HG03565 (cell line): Measurements from ENCODE around the gene LRP3.

Source experiments
- ATAC-seq: cut with Tn5 transposase; IDR thresholded peaks from one replicate; pipeline ENCODE4 v1.9.1; 2021; ENCODE audit warnings: mild to moderate bottlenecking, moderate library complexity; ENCODE audit not compliant: unreplicated experiment

LRP3 gene

DNA sequence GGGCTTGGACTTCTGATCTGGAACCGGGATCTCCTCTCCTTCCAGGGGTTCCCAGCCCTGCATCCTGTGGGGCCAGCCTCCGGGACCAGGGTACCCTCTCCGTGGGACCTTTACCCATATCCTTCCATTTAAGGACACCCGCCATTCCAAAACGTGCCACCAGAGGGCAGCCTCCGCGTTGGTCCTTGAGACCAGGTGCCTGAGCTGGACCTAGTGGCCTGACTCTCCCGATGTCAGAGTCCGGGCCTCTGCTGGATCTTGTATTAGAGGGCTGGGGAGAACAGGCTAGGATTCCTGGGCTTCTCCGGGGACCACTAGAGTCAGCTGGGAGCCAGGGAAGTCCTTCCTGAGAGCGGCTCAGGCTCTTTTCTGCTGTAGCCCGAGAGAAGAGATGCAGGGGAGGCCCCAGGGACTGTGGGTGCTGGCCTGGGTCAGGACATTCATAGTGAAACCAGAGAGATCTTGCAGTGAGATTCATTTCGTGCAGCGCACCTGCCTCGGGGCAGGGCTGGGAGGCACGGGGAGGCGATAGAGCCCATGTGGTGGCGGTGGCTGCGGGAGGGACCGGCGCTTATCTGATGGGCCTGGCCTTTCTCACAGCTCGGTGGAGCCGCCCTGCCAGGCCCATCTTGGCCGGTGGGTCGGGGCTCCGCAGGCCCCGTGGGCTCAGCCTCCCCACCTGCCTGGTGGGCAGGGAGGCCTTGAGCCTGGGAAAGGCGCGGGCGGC is 41.3 kb downstream of the LRP3 start:
- peak; percentile 92 for ATAC-seq

DNA sequence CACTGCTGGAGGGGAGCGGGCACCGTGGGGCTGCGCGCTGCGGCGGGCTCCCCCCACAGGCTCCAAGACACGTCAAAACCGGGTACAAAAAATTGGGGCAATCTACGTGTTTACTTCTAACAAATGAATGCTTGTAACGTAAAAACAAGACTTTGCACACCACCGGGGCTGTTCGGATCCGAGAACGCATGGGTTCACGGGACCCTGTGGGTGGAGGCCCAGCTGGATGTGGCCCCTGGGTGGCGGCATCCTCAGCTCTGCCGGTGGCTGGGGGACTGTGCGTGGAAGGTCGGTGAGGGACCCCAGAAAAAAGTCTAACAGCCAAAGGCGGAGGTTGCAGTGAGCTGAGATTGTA is 41.8 kb downstream of the LRP3 start:
- ATAC-seq = peak; percentile 3

DNA sequence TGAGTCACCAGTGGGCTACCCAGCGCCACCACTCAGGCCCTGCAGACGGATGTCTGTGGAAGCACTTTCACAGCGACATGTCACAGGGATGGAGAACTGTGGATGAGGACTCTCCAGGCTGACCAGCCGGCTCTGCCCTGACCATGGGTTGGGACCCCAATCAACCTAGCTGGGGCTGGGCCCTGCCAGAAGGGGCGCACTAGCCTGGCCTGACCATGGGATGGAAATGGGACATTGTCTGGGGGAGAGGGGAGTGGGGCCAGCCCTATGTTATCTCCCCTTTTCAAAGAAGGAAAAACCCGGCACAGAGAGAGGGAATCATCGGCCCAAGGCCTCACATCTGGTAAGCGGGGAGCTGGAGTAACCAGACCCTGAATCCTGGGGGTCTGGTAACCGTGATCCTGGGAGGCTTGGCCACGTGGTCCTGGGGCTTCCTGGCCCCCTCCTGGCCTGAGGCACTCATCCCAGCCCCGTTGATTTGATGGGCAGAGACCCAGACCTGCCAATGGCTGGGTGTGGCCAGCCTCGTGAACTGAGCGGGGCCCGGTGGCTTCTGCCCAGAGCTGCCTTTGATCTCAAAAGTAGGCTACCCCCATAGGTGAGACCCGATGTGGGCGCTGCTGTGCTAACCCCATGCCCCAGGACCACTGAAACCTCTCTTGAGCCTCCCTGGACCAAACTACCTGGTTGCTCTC is 42.7 kb downstream of the LRP3 start:
- ATAC-seq = no peak

DNA sequence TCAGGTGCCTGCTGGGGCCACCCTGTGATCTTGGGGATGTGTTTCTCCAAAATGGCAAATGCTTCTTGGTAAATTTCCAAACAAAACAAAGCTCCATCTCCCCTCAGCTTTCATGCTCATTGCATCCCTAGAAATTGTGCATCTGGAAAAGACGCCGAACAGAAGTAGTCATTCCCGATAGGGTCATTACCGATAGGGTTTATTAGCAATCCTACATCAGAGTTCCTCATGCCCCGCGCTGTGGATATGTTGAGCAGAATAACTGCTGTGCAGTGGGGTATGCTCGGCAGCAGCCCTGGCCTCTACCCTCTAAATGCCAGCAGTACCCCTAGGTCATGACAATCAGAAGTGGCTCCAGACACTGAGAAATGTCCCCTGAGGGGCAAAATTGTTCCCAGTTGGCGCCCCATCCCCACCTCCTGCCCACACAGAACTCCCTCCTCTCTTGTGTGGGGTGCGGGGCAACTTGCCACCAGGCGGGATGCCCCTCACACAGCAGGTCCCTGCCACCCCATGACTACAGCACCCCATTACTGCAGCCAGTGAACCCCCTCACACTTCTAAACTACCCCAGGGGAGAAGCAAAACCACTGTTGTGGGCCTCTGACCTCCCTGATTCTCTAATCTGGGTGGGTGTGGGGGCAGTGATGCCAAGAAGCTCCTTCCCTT is 44.5 kb downstream of the LRP3 start:
- no peak for ATAC-seq

DNA sequence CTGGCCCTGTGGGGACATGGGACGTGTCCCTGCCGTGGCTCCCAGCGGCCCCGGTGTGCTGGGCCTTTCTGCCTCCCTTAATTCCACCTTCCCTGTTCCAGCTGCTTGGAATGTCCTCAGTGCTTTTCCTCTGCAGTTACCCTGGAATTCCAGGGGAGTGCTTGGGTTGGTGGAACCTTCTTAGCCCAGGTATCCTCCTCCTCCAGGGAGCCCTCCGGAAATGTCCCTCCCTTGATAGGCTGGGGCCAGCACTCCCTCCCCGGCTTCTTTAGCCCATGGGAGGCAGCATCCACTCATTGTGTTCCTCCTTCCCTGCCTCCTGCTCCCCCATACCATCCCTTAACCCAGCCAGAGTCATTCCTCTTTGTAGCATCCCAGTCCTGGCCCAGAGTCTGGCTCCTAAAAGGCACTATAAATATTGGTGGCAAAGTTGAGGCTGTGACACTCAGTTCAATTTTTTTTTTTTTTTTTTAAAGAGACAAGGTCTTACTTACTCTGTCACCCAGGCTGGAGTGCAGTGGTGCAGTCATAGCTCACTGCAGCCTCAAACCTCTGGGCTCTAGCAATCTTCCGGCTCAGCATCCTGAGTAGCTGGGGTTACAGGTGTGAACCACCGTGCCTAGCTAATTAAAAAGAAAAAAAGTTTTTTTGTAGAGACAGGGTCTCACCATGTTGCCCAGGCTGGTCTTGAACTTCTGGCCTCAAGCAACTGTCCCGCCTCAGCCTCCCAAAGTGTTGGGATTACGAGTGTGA is 45.3 kb downstream of the LRP3 start:
- ATAC-seq = no peak

DNA sequence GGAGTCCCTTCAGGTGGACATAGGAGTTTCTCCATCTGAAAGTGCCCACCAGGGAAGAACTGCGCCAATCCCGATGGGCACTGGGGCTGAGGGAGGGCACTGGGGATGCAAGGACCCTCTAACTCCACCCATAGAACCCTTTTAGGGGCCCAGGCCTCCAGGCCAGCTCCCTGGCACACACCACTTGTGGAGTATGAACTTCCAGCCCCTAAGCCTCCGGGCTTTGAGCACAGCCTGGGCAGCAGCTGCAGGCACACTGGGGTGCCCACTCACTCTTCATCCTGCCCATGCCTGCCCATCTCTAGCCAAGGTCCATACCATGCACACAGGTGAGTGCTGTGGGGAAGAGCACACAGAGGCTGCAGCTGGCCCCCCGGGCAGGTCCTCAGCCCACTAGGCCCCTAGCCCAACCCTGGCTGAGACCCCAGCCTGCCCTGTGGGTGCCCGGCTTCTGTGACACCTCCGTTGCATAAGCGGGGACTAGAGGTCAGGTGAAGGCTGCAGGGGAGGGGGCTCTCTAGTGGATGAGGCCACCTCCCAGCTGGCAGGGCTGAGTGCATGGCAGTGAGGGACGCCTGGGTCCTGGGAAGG is 46.1 kb downstream of the LRP3 start:
- ATAC-seq = no peak

DNA sequence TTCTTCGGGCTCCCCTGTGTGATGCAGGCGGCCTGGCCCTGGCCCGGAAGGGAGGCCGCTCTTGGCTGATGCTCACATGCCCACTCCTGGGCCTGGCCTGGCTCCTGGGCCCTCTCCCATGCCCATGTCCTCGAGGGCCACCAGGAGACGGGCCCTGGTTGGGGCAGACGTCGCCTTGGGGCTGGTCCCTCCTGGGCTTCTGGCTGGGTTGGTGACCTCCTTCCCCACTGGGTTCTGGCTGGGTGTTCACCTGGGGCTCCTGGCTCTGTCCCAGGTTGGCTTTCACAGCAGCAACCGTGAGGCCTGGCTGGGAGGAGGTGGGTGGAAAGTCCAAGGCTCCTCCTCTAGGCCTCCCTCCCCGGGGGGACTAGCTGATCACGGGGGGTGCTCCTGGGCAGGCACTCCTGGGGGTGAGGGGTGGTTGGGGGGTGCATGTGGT is 47.0 kb downstream of the LRP3 start:
- ATAC-seq = no peak

DNA sequence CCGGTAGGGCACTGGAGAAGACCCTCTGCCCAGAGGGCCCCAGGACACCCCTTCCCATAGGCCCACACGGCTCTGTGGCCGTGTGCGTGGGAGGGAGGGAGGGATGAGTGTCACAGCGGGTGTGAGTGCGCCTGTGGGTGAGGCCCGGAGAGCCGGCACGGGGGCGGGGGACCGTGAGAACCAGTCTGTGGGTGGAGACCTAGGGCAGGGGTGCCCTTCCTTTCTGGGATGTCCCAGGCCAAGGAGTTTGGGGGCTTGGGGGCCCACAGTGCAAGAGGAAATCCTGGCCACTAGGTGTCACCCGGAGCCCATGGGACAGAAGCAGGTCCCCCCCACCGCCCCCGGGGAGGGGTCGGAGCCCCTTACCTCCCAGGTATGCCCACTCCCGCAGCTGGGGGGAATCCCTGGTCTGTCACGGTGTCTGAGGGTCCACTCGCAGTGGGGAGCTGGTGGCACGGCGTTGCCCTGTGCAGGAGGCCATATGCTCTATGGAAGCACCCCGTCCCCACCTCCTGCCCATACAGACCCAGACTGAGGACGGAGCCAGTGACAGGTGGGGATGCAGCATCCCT is 47.5 kb downstream of the LRP3 start:
- no peak for ATAC-seq

DNA sequence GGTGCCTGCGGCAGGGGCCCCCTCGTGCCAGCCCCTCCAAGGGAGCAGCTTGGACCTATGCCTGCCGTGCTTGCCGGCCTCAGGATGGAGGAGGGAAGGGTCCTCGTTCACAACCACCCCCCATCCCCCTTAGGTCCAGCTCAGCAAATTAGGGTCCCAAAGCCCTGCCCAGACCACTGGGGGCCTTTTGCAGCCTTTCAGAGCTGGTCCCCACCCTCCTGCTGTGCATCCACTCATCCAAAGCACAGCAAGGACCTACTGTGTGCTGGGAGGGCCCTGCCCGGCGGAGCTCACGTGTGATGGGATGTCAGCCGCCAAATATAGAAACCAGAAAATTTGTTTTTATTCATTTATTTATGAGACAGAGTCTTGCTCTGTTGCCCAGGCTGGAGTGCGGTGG is 48.0 kb downstream of the LRP3 start:
- ATAC-seq = no peak

DNA sequence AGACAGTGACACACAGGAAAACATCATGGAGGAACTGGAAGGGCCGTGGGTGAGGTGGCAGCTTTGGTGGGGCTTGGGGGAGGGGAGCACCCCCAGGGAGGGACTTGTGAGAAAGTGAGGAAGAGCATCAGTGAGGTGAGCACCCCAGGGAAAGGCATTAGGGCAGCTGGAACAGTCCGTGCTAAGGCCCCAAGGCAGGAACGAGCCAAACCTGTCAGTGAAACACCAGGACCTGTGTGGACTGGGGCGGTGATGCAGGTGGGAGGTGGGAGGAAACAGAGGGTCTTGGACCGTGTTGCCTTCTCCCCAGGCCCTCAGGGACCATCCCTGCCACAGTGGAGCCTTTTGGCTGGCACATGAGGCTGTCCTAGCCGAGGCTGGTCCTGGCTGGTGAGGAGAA is 48.8 kb downstream of the LRP3 start:
- no peak for ATAC-seq

DNA sequence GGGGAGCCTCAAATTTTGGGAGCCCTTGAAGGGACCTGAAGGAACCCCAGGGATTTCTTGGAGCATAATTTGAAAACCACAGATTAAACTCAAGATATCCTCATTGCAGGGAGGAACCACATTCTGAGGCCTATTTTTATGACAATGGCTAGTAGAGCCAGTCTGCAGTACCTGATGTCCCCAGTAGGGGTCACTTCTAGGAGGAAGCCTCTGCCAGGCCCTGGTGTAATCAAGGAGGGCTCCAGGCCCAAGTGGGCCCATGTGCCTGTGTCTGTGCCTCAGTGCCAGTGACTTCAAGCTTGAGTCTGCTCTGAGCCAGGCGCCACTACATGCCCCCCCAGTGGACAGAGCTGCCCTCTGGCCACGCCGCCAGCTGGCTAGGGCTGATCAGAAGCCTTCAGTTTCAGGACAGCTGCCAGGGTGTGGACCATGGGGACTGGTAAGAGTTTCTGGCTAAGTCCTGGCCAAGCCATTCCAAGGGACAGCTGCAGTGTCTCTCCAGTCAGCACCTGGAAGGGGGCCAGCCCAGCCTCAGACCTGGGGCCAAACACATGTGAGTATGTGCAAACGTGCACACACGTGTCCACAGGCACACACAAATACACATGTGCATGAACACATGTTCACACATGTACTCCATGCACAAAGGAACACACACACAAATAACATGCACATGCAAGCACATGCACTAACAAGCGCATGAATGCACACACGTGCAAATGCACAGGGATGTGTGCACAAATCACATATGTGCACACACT is 52.0 kb downstream of the LRP3 start:
- ATAC-seq = no peak

DNA sequence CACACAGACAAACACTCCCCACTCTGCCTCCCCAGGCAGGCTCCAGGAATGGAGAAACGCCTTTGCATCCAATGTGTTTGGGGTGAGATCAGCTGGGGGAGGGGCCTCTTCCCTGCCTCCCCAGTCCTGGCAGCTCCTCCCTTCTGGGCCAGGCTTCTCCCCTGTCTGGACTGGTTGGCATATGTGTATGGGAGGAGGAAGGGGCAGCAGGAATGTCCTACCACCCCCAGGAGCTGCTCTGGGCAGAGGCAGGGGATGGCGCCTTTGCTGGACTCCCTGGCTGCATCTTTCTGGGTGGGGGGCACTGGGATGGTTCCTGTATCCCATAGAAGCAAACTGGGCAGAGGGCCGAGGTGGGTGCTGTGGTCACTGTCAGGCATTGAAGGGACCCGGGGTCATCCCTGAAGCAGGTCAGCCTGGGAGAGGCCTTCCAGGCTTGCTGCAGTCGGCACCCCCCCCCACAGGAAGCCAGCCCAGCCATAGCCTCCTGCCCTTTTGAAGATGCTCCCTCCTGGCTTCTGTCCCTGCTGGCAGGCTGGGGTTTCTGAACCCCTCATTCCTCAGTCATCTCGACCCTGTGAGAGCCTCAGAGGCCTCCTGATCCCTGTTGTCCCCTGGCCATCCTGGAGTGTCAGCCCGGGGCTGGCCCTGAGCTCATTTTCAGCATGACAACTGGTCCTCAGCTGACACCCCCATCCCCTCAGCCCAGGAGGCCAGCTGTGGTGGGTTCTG is 52.7 kb downstream of the LRP3 start:
- ATAC-seq = no peak

DNA sequence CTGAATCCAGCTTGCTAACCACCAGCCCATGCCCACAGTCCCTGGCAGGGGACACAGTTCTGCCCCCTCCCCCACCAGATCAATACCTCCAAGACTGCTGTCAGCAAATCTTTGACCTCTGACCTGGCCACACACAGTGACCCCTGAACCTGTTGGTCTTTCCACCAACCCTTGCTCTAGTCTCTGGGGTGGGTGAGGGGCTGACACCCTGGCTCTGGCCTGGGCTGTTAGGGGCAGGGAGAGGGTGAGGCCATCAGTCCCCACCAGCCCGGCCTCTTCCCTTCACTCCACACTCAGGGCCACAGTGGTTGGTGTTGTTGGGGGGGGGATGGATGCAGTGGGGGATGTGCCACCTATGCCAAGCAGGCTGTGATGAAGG is 53.3 kb downstream of the LRP3 start:
- no peak for ATAC-seq

DNA sequence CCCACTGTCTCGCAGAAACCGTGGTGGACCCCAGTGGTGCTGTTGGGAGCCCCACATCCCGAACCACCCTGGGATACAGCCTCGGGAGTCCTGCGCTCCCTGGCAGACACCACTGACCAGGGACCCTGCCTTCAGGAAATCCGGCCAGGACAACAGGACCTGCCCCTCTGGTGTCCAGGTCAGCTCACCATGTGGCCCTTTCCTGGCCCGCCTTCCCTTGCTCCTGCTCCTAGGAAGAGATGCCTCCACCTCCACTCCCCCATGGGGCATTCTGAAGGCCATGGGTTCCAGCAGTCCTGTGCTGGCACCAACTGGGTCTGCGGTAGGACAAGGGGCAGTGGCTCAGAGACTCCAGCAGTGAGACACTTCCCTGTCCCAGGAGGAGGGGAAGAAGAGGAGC is 54.0 kb downstream of the LRP3 start:
- ATAC-seq = no peak

DNA sequence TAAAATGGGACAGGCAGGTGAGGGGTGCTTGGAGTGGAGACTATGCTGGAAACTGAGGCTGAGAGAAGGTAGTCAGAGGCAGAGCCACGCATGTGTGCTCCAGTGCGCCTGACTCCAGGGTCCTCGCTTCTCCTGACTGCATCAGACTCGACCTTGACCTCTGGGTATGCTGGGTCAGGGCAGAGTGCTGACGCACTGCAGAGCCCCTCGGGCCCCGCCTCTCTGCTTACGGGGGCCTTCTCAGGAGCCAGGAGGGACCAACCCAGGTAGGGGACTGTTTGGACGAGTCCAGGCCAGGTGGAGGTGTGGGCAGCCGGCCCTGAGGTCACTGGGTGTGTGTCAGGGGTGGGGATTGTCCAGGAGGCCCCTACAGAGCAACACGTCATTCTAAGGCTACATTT is 54.4 kb downstream of the LRP3 start:
- no peak for ATAC-seq

DNA sequence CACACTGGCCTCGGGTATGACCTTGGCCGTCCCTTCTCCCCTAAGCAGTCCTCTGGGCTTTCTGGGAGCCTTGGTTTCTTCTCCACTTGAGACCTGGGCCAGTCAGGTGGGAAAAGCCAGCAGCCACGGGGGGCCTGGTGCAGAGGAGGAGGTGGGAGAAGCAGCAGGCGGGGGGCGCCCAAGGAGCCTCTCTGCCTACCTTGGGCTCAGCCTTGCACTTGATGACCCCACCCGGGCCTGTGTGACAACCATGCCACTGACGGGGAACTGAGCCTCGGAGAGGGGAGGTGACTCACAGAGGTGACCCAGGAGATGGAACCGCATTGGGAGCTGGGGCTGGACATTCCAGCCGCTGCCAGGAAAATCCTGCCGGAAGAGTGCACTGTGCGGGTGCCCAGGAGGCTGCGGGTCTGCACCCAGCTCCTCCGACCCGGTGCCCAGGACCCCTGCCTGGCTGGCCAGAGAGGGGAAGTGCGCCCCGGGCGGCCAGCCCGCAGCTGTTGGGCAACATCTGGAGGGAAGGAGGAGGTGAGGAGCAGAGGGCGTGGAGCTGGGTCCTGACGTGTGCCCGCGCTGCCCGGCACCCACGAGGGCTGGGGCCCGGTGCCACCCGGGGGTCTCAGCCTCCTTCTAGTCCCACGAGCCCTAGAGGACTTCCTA is 55.0 kb downstream of the LRP3 start:
- no peak for ATAC-seq

DNA sequence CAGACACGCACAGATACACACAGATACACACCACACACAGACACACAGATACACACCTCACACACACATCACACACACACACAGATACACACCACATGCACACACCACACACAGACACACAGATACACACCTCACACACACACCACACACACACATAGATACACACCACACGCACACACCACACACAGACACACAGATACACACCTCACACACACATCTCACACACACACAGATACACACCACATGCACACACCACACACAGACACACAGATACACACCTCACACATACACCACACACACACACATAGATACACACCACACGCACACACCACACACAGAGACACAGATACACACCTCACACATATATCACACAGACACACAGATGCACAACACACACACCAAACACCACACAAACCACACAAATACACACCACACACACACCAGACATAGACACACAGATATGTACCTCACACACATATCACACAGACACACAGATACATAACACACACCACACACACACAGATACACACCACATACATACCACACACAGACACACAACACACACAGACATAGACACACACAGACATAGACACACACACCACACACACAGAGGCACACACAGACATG is 55.7 kb downstream of the LRP3 start:
- ATAC-seq = no peak

DNA sequence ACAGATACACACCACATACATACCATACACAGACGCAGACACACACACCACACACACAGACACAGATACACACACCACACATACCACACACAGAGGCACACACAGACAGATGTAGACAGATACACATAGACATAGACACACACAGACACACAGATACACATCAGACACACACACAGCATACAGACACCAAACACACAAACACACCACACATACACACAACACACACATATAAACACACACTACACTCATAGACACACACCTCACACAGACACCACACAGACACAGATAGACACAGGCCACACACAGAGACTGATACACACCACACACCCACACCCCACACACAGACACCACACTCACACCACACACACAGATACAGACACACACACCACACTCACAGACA is 56.4 kb downstream of the LRP3 start:
- no peak for ATAC-seq
